Embryonic facial prominence (tissue), 1 donor: ENCODE results near the gene EVX2.

Experiments
- DNase-seq: peaks from one replicate; pipeline ENCODE4 v3.0.0-alpha.2; 2016; ENCODE audit errors: extremely low spot score

Gene EVX2

GRCh38 chr2:176096243-176096985 is 12.7 kb upstream of the EVX2 start:
- no peak for DNase-seq

- no peak for DNase-seq
These were observed 11.7 kb upstream of the EVX2 start for GRCh38 chr2:176095421-176095820.

- DNase-seq, result no peak
These were observed 10.6 kb upstream of the EVX2 start for GRCh38 chr2:176094349-176094748.

- DNase-seq, result no peak
These were observed 10.1 kb upstream of the EVX2 start for GRCh38 chr2:176093898-176094249.

- DNase-seq, result no peak
These were observed 9.6 kb upstream of the EVX2 start for GRCh38 chr2:176093145-176093897.

- no peak for DNase-seq
These were observed 8.7 kb upstream of the EVX2 start, which contains the start of gene HOXD13 for GRCh38 chr2:176092270-176093144. Gene HOXD13, plus strand, starts transcription at chr2:176092721. Its CDS starts 170 bp downstream, at chr2:176092891.

GRCh38 chr2:176091329-176092258 is 7.8 kb upstream of the EVX2 start:
- no peak for DNase-seq

GRCh38 chr2:176090862-176091261 is 7.1 kb upstream of the EVX2 start:
- no peak for DNase-seq

- no peak for DNase-seq
These were observed 6.2 kb upstream of the EVX2 start for GRCh38 chr2:176089843-176090395.

- no peak for DNase-seq
These were observed 5.4 kb upstream of the EVX2 start for GRCh38 chr2:176088937-176089842.

GRCh38 chr2:176088048-176088936 is 4.5 kb upstream of the EVX2 start:
- DNase-seq, result no peak

GRCh38 chr2:176087330-176088047 is 3.7 kb upstream of the EVX2 start:
- no peak for DNase-seq

- DNase-seq, result no peak
These were observed 2.4 kb upstream of the EVX2 start for GRCh38 chr2:176085861-176086771.

- DNase-seq, result no peak
These were observed 1.5 kb upstream of the EVX2 start for GRCh38 chr2:176085120-176085788.

GRCh38 chr2:176084611-176085119 is 903 bp upstream of the EVX2 start:
- no peak for DNase-seq
